ENCODE results near the gene GAB1.

- TF ChIP-seq GLIS3 (CRISPR knock-in tag; IDR thresholded peaks at IDR 0.05), result no peak
- TF ChIP-seq ZNF8 (CRISPR knock-in tag; IDR thresholded peaks at IDR 0.05), result no peak
- no peak for TF ChIP-seq OSR1 (CRISPR knock-in tag; IDR thresholded peaks at IDR 0.05)
- no peak for TF ChIP-seq TOX (CRISPR knock-in tag; IDR thresholded peaks at IDR 0.05; ENCODE audit: borderline replicate concordance)
- no peak for TF ChIP-seq PATZ1 (CRISPR knock-in tag; IDR thresholded peaks at IDR 0.05; ENCODE audit: borderline replicate concordance)
- no peak for TF ChIP-seq BACH2 (CRISPR knock-in tag; IDR thresholded peaks at IDR 0.05; ENCODE audit: borderline replicate concordance)
- 0 out of 2 replicates have a peak, but pooled peaks have one; percentile 31 for TF ChIP-seq CSDC2 (CRISPR knock-in tag; IDR thresholded peaks at IDR 0.05)
- no peak for TF ChIP-seq CREB5 (CRISPR knock-in tag; IDR thresholded peaks at IDR 0.05; ENCODE audit: low read depth)
- no peak for TF ChIP-seq ISL1 (CRISPR knock-in tag; IDR thresholded peaks at IDR 0.05)
- TF ChIP-seq ZFP30 (CRISPR knock-in tag; IDR thresholded peaks at IDR 0.05), result no peak
- TF ChIP-seq ZNF565 (CRISPR knock-in tag; conservative IDR thresholded peaks at IDR 0.05; ENCODE audit: low read depth), result no peak
- no peak for TF ChIP-seq TCF4 (CRISPR knock-in tag; IDR thresholded peaks at IDR 0.05; ENCODE audit: borderline replicate concordance)
- peak; percentile 53; the same call in 1 of the 2 replicates for TF ChIP-seq ZFP3 (CRISPR knock-in tag; IDR thresholded peaks at IDR 0.05)
These were observed 176.9 kb downstream of the GAB1 start, which contains the start of gene SMARCA5 for GRCh38 chr4:143513314-143514168.
